M059J (cell line): ENCODE results near the gene FNIP1. TPM values are rescaled to one million over a fixed set of nuclear protein-coding genes. Genes with fewer than 3 reads are reported as not detected.

Experiments
- DNase-seq: peaks from one replicate; pipeline ENCODE4 v3.0.0-alpha.2; 2012; ENCODE audit warnings: low read depth
- total RNA-seq: library from RNA; depleted of rRNA; stranded (reverse); fragments of >200 nt; shearing (Covaris generic); gene quantifications from 2 replicates; pipeline ENCODE4 v1.2.3, GENCODE V29; 2014; rRNA removed

Gene FNIP1
- total RNA-seq, 1 experiment from 2014 or later = 26.4 TPM

GRCh38 chr5:131607903-131608540, 188.8 kb downstream of the FNIP1 start:
- DNase-seq = no peak

GRCh38 chr5:131607418-131607817, 189.4 kb downstream of the FNIP1 start:
- DNase-seq = no peak

GRCh38 chr5:131605086-131605485, 191.7 kb downstream of the FNIP1 start:
- no peak for DNase-seq

GRCh38 chr5:131595088-131596033, 201.5 kb downstream of the FNIP1 start:
- no peak for DNase-seq

- no peak for DNase-seq
These were observed 202.9 kb downstream of the FNIP1 start for GRCh38 chr5:131593921-131594320.

- peak; percentile 14 for DNase-seq
These were observed 203.4 kb downstream of the FNIP1 start for GRCh38 chr5:131593436-131593835.

Other genes with a start within 250 kb of the FNIP1 start
- 5.3 and 8.6 TPM in 2 replicates for gene RAPGEF6, start 161.8 kb downstream of the FNIP1 start, total RNA-seq
- not detected in 2 replicates for gene MEIKIN, start 148.6 kb upstream of the FNIP1 start, total RNA-seq
- gene ACSL6, start 214.6 kb upstream of the FNIP1 start, total RNA-seq = not detected in 2 replicates